ENCODE measurements around the gene FOXK2.

The FOXK2 gene

GRCh38 chr17:82649501-82650261, 130.1 kb downstream of the FOXK2 start:
- no peak overlapping the region for H3K4me3 ChIP-seq (ENCODE audit: low read depth, low read length)
- no peak for DNase-seq (ENCODE audit: low read depth)

- H3K4me3 ChIP-seq (ENCODE audit: low read depth, low read length) = no peak overlapping the region
- DNase-seq (ENCODE audit: low read depth) = no peak
Measured at GRCh38 chr17:82650723-82651122, 131.2 kb downstream of the FOXK2 start.

- no peak for DNase-seq (ENCODE audit: low read depth)
Measured at GRCh38 chr17:82653651-82654528, 134.4 kb downstream of the FOXK2 start.

More at GRCh38 chr17:82653651-82654528, 134.4 kb downstream of the FOXK2 start:
- H3K4me3 ChIP-seq (ENCODE audit: low read depth, low read length) = no peak overlapping the region
